ENCODE data around the gene CCL22.
"Not testable (repeated sequence)": the region's sequence is repeated elsewhere in the genome, so short reads cannot be mapped to it uniquely, and the experiment has no call there.

The CCL22 gene

GRCh38 chr16:57341441-57342303 is 16.9 kb upstream of the CCL22 start:
- no peak for ATAC-seq
- no peaks in the 10 kb centered on the region for H3K36me3 Mint-ChIP-seq
- peaks cover 34% of the 10 kb centered on the region for H3K4me1 Mint-ChIP-seq
- H3K27ac Mint-ChIP-seq = peak overlapping the region; percentile 68
- no peaks in the 10 kb centered on the region for H3K9me3 Mint-ChIP-seq
- peak overlapping the region; percentile 11 for H3K4me3 Mint-ChIP-seq
- no peak for DNase-seq (ENCODE audit: low spot score in 2 of 2)

- not testable (repeated sequence) for DNase-seq (ENCODE audit: low spot score in 2 of 2); H3K27ac Mint-ChIP-seq; ATAC-seq; H3K4me3 Mint-ChIP-seq; H3K36me3 Mint-ChIP-seq; H3K9me3 Mint-ChIP-seq
- H3K4me1 Mint-ChIP-seq = peaks cover 34% of the 10 kb centered on the region
Measured at GRCh38 chr16:57342606-57343005, 16.0 kb upstream of the CCL22 start.

- DNase-seq (ENCODE audit: low spot score in 2 of 2) = no peak
- Mint-ChIP-seq H3K4me3 (no peak overlapping the region), H3K36me3 (no peaks in the 10 kb centered on the region), H3K4me1 (peaks cover 34% of the 10 kb centered on the region), H3K9me3 (no peaks in the 10 kb centered on the region), H3K27ac (no peak overlapping the region)
- no peak for ATAC-seq
Measured at GRCh38 chr16:57343221-57343620, 15.4 kb upstream of the CCL22 start.

GRCh38 chr16:57344094-57344493 is 14.5 kb upstream of the CCL22 start:
- H3K36me3 Mint-ChIP-seq; H3K27ac Mint-ChIP-seq; H3K4me3 Mint-ChIP-seq; ATAC-seq; H3K9me3 Mint-ChIP-seq; DNase-seq (ENCODE audit: low spot score in 2 of 2): not testable (repeated sequence)
- H3K4me1 Mint-ChIP-seq = peaks cover 28% of the 10 kb centered on the region

GRCh38 chr16:57345021-57345420 is 13.6 kb upstream of the CCL22 start:
- Mint-ChIP-seq H3K9me3 (no peaks in the 10 kb centered on the region), H3K4me1 (peaks cover 24% of the 10 kb centered on the region), H3K27ac (no peak overlapping the region), H3K4me3 (no peak overlapping the region), H3K36me3 (no peaks in the 10 kb centered on the region)
- DNase-seq (ENCODE audit: low spot score in 2 of 2) (no peak), ATAC-seq (no peak)

- no peak for DNase-seq (ENCODE audit: low spot score in 2 of 2)
- no peak overlapping the region for H3K27ac Mint-ChIP-seq
- peaks cover 20% of the 10 kb centered on the region for H3K4me1 Mint-ChIP-seq
- H3K4me3 Mint-ChIP-seq = no peak overlapping the region
- no peaks in the 10 kb centered on the region for H3K36me3 Mint-ChIP-seq
- no peak for ATAC-seq
- H3K9me3 Mint-ChIP-seq = no peaks in the 10 kb centered on the region
Measured at GRCh38 chr16:57345666-57346204, 12.8 kb upstream of the CCL22 start.

GRCh38 chr16:57347858-57348257 is 10.7 kb upstream of the CCL22 start:
- ATAC-seq = no peak
- H3K27ac Mint-ChIP-seq = no peak overlapping the region
- H3K36me3 Mint-ChIP-seq = no peaks in the 10 kb centered on the region
- H3K4me1 Mint-ChIP-seq = peaks cover 15% of the 10 kb centered on the region
- H3K4me3 Mint-ChIP-seq = no peak overlapping the region
- no peaks in the 10 kb centered on the region for H3K9me3 Mint-ChIP-seq
- no peak for DNase-seq (ENCODE audit: low spot score in 2 of 2)

GRCh38 chr16:57348327-57348726 is 10.3 kb upstream of the CCL22 start:
- H3K4me3 Mint-ChIP-seq = no peak overlapping the region
- H3K9me3 Mint-ChIP-seq = no peaks in the 10 kb centered on the region
- DNase-seq (ENCODE audit: low spot score in 2 of 2) (no peak), ATAC-seq (no peak)
- no peaks in the 10 kb centered on the region for H3K36me3 Mint-ChIP-seq
- no peak overlapping the region for H3K27ac Mint-ChIP-seq
- peaks cover 15% of the 10 kb centered on the region for H3K4me1 Mint-ChIP-seq

- no peak overlapping the region for H3K27ac Mint-ChIP-seq
Measured at GRCh38 chr16:57349212-57350031, 9.2 kb upstream of the CCL22 start.

GRCh38 chr16:57352636-57353047 is 5.9 kb upstream of the CCL22 start:
- Mint-ChIP-seq H3K27ac (no peak overlapping the region), H3K36me3 (no peaks in the 10 kb centered on the region), H3K4me3 (no peak overlapping the region), H3K9me3 (no peaks in the 10 kb centered on the region), H3K4me1 (peaks cover 11% of the 10 kb centered on the region)
- ATAC-seq = no peak
- DNase-seq (ENCODE audit: low spot score in 2 of 2) = no peak

More at GRCh38 chr16:57349212-57350031, 9.2 kb upstream of the CCL22 start:
- DNase-seq (ENCODE audit: low spot score in 2 of 2) (no peak), ATAC-seq (peak; percentile 91)
- Mint-ChIP-seq H3K4me1 (peaks cover 15% of the 10 kb centered on the region), H3K4me3 (no peak overlapping the region), H3K9me3 (no peaks in the 10 kb centered on the region), H3K36me3 (no peaks in the 10 kb centered on the region)

- ATAC-seq (no peak), DNase-seq (ENCODE audit: low spot score in 2 of 2) (no peak)
- Mint-ChIP-seq H3K9me3 (no peaks in the 10 kb centered on the region), H3K27ac (no peak overlapping the region), H3K4me1 (peaks cover 19% of the 10 kb centered on the region), H3K36me3 (no peaks in the 10 kb centered on the region), H3K4me3 (no peak overlapping the region)
Measured at GRCh38 chr16:57354311-57354710, 4.3 kb upstream of the CCL22 start.

- DNase-seq (ENCODE audit: low spot score in 2 of 2) (no peak), ATAC-seq (no peak)
- peaks cover 12% of the 10 kb centered on the region for H3K4me1 Mint-ChIP-seq
- H3K27ac Mint-ChIP-seq = no peak overlapping the region
- peaks cover 2% of the 10 kb centered on the region for H3K36me3 Mint-ChIP-seq
- no peak overlapping the region for H3K4me3 Mint-ChIP-seq
- no peaks in the 10 kb centered on the region for H3K9me3 Mint-ChIP-seq
Measured at GRCh38 chr16:57355898-57356414, 2.6 kb upstream of the CCL22 start.

GRCh38 chr16:57356547-57356946 is 2.0 kb upstream of the CCL22 start:
- Mint-ChIP-seq H3K27ac (no peak overlapping the region), H3K4me1 (peaks cover 12% of the 10 kb centered on the region), H3K9me3 (no peaks in the 10 kb centered on the region), H3K4me3 (no peak overlapping the region), H3K36me3 (peaks cover 8% of the 10 kb centered on the region)
- DNase-seq (ENCODE audit: low spot score in 2 of 2) (no peak), ATAC-seq (no peak)

- Mint-ChIP-seq H3K27ac (peak overlapping the region; percentile 81), H3K36me3 (peaks cover 12% of the 10 kb centered on the region), H3K4me1 (peaks cover 12% of the 10 kb centered on the region), H3K4me3 (no peak overlapping the region), H3K9me3 (no peaks in the 10 kb centered on the region)
- ATAC-seq (peak; percentile 17), DNase-seq (ENCODE audit: low spot score in 2 of 2) (no peak)
Measured at GRCh38 chr16:57357330-57358085, 1.1 kb upstream of the CCL22 start.

- Mint-ChIP-seq H3K36me3 (peaks cover 12% of the 10 kb centered on the region), H3K4me3 (no peak overlapping the region), H3K27ac (peak overlapping the region; percentile 81), H3K4me1 (peaks cover 12% of the 10 kb centered on the region), H3K9me3 (no peaks in the 10 kb centered on the region)
- ATAC-seq (no peak), DNase-seq (ENCODE audit: low spot score in 2 of 2) (no peak)
Measured at GRCh38 chr16:57358086-57358420, 530 bp upstream of the CCL22 start.

Data from stimulated activated effector memory CD8-positive, alpha-beta T cell treated with anti-CD3 and anti-CD28 coated beads, Interleukin-12 subunit alpha, Interleukin-12 subunit beta, amount 100 ng/mL, for 72 hours (primary cell).